GM20431 (cell line): ENCODE data around the gene SIGLEC10.
"Not testable (repeated sequence)": the region's sequence is repeated elsewhere in the genome, so short reads cannot be mapped to it uniquely, and the experiment has no call there.

ENCODE experiments used
- in situ Hi-C: fragments of 300-500 bp; cut with MseI, MboI; formaldehyde crosslinking; loops from one replicate; pipeline ENCODE4 v1.15.0; 2020; ENCODE audit warnings: low sequenced_read_pairs; ENCODE audit not compliant: unreplicated experiment

The SIGLEC10 gene

DNA sequence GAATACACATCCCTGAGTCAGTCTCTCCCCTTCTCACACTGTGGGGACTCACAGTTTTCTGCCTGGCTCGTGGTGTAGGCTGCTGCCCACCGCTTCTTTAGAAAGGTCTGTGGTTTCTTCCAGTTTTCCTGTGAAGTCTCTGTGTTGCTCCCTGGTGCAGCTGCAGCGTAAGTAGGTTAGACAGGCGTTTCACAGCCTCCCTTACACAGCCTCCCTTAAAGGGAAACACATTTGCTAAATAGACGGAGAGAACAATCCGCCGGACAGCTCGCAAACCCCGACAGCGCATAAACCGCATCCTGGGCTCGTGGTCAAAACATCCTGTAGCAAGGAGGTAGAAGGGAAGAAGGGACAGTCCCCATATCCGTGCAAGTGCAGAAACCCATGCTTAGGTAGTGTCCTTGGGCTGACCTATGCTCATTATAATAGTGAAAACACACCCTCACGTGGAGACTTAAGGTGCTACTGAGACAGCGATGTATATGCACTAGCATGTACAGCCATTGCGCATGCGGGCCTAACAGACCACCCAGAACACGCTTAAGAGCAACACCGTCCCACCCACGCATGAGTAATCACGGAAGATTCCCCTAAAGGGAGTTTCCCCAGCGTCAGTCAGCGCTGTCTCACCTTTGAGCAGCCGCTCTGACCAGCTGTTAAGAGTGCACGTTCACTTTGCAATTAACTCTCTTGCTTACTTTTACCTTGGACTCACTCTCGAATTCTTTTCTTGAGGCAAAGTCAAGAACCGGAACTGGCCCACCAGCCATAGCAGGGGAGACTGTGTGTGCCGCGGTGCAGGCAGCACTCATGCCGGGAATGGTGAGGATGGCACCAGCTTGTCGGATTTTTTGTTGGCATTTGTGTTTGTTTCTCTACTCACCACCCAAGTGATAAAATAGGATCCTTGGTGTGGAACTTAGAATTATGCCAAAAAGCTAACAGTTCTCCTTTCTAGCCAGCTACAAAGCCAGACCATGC is 24.3 kb upstream of the SIGLEC10 start:
- in situ Hi-C loops = no loop called here

DNA sequence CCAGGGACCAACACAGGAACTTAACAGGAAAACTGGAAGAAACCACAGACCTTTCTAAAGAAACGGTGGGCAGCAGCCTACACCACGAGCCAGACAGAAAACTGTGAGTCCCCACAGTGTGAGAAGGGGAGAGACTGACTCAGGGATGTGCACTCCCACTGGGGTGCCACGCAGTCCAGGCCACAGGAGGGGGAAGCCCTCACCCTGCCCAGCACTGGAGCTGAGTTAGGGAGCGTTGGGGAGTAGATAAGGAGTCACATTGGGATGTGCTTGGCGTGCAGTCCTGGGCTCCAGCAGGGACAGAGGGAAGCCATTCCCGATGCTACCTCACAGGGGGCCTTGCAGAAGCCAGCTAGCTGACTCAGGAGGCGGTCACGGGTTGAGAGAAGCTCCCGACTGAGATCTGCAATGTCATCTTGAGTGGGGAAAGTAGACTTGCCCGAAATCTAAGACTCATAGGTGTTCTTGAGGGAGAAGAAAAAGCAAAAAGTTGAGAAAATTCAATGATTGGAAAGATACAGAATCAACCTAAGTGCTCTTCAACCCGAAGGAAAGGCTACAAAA is 23.5 kb upstream of the SIGLEC10 start:
- in situ Hi-C loops = no loop called here

DNA sequence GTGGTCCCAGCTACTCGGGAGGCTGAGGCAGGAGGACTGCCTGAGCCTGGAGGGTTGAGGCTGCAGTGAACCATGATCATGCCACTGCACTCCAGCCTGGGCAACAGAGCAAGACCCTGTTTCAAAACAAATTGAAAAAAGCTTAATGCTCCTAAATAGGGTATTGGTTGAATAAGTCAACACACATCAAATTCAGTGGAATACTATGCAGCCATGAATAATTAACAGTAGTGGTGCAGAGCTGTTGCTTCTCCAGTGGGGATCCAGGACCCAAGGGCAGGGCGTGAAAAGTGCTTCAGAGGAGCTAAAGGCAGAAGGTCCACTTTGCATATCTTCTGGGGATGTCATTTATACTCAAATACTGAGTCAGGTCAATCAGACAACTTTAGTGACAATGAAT is 22.6 kb upstream of the SIGLEC10 start:
- in situ Hi-C loops = no loop called here

DNA sequence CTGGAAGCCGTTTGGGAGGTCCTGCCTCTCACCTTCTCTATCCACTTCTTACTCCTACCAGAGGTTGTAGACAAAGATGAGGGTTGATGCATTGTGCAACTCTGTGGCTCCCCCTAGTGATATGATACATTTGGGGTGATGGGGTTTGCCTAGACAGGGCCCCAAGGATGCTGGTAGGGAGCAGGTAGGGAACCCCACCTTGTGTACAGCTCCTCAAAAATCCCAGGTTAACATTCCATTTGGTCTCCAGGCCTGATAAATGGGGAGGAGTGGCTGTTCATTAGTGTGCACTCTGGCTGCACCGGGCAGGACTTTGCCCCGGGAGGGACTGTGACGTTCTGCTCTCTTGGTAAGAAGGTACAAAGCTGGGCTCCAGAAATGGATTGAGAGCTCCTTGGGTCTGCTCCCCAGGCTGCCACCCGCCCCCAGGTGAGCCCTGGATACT is 21.6 kb upstream of the SIGLEC10 start:
- in situ Hi-C loops = no loop called here

DNA sequence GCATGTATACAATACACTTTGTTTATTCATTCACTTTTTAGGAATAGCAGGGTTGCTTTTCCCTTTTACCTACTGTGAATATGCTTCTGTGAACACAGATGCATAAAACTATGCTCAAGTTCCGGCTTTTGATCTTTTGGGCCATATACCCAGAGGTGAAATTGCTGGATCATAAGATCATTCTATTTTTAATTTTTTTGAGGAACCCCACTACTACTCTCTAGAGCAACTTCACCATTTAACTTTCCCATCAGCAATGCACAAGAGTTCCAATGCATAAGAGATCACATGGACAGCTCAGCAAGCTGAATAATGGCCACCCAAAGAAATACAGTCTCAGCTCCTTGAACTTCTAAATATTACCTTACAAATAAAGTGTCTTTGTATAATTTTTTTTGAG is 17.0 kb upstream of the SIGLEC10 start:
- in situ Hi-C loops = no loop called here

DNA sequence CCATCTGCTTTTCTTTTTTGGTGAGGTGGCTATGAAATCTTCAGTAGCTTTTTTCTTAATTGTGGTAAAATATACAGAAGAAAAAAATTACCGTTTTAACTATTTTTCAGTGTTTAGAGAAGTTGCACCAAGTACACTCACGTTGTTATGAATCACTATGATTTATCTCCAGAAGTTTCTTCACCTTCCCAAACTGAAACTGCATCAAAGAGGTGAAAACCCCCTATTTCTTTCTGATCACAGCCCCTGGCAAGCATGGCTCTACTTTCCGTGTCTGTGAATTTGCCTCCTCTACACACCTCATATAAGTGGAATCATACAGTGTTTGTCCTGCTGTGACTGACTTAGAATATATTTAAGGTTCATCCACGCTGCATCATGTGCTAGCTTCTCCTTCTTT is 15.6 kb upstream of the SIGLEC10 start:
- in situ Hi-C loops = no loop called here

DNA sequence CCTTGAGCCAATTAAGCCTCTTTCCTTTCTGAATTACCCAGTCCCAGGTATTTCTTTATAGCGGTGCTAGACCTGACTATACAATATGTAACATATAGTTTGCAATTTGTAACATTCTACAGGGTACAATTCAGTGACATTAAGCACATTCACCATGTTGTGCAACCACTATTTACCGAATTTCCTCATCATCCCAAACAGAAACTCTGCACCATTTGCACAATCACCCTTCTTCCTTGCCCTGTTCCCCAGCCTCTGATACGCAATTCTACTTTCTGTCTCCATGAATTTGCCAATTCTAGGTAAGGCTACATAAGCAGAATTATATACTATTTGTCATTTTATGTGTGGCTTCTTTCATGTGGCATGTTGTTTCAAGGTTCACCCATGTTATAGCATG is 13.7 kb upstream of the SIGLEC10 start:
- in situ Hi-C loops = no loop called here

DNA sequence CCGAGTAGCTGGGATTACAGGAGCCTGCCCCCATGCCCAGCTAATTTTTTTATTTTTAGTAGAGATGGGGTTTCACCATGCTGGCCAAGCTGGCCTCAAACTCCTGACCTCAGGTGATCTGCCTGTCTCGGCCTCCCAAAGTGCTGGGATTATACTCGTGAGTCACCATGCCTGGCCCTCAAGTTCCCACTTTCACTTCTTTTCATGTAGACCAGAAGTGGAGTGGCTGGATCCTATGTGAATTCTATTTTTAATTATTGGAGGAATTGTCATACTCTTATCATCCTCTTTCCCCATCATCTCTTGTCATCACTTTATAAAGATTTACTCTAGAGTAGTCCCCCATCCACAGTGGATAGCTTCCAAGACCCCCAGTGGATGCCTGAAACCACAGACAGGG is 12.8 kb upstream of the SIGLEC10 start:
- in situ Hi-C loops = no loop called here

DNA sequence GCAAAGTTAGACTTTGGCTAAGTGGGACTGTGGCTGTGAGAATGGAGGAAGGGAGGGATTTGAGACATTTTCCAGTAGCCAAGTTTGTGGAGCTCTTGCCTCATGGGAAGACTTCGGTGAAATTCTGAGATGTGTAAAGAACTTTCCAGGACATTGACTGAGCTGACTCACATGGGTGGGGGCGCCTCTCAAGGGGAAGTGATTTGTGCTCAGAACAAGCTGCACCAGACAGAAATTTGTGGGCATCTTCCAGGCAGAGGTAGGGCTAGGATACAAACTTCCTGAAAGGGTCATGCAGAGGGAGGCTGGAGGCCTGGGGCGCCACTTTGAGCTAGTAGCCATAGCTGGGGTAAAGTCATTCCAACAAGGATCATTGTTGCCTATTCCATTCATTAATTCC is 9.8 kb upstream of the SIGLEC10 start:
- in situ Hi-C loops = no loop called here

DNA sequence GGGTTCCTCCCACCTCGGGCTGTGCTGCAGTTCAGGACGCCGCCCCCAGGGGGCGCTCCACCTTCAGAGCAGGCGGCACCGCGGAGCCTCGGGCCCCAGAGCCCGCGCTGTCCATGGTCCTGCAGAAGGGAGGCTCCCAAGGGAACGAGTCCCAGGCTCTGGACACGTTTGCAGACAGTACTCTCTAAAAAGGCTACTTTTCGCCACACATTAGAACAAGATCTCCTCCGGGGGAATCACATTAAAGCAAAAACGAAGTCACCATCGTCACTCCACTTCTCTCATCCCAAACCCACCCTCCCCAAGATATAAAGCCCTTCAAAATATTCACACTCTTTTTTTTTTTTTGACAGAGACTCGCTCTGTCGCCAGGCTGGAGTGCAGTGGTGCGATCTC is 4.6 kb upstream of the SIGLEC10 start:
- in situ Hi-C loops = no loop called here

DNA sequence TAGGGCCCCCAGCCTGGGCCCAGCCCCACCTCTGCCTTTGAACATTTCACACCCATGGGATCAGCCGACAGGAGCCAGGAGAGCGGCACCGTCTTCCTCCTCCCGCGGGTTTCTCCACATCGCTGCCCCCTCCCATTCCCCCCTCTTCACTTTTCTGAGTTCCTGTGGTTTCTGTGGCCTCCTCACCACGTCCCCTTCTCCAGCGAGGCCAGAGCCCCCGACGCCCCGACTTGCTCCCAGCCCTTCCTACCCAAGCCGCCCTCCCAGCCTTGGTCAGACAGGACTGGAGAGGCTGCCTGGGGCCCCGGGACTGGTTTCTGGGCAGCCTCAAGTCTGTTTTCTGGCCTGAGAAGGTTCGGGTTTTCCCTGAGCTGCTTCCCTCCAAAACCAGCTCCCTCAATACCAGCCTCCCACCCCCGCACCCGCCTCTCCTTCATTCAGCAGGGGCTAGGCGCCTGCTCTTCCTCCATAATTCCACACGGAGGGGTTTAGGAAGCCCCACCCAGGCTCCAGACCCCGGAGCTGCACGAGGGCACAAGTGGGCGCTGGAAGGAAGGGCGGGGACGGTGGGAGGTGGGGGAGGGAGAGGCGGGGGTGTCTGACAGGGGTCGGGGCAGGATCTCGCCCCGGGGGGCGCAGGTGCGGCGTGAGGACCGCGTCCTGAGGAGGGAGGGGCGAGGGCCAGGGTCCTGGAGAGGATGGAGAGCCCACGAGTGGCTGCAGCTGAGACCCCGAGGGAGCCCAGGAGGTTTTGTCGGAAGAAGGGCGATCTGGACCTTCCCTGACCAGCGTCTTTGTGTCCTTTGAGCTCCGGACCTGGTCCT is 4.0 kb upstream of the SIGLEC10 start:
- in situ Hi-C loops = no loop called here

DNA sequence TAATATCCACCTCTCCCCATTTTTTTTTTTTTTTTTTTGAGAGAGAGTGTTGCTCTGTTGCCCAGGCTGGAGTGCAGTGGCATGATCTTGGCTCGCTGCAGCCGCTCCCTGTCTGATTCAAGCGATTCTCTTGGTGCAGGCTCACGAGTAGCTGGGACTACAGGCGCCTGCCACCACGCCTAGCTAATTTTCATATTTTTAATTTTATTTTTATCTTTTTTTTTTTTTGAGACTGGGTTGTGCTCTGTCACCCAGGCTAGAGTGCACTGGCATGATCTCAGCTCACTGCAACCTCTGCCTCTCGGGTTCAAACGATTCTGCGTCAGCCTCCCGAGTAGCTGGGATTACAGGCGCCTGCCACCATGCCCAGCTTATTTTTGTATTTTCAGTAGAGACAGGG is 3.1 kb upstream of the SIGLEC10 start:
- in situ Hi-C loops = not testable (repeated sequence)

DNA sequence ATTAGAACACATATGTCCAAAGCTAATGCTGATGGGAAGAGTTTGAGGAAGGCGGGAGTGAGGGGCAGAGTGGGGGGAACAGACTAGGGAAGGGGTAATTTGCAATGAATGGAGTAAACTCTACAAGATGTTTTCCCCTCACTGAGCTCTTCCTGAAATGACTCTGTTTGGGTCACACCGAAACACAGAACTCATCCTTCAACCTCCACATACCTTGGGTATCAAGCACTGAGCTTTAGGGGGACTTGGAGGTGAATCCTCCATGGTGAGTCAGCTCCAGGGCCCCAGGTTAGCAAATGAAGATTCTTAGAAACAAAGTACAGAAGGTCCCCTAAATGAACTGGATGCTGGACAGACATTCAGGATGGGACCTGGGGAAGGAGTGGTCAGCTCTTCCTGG is 1.3 kb upstream of the SIGLEC10 start:
- in situ Hi-C loops = no loop called here

DNA sequence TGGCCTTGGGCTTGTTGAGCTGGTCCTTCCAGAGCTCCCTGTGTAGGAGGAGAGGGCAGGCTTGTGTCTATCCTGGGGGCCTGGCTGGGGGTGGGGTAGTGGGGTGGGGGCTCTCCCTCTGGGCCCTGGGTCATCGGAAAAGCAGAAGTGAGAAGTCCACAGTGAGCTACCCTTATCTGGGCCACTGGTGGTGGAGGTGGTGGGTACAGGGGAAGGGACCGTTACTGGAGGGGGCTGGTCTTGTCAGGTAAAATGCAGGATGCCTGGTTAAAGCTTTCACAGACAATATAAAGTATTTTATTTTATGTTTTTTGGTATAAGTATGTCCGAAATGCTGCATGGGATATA is 342 bp upstream of the SIGLEC10 start:
- in situ Hi-C loops = no loop called here

DNA sequence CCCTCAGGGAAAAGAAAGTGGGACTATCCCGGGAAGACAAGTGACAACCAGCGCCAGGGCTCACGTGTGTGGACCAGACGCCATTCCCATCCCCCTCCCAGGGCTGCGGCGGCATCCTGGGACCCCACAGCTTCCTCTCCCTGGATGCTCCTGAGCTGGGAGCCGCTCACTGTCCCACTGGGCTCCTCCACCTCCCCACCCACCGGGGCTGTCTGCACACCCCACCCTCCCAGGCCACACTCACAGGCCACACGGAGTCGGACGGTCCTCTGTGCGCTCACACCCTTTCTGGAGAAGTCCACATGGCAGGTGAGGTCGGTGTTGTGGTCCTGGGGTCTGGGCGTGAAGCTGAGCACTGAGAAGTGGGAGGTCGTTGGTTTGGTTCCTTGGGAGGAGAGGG is 1.0 kb downstream of the SIGLEC10 start:
- in situ Hi-C loops = not testable (repeated sequence)

DNA sequence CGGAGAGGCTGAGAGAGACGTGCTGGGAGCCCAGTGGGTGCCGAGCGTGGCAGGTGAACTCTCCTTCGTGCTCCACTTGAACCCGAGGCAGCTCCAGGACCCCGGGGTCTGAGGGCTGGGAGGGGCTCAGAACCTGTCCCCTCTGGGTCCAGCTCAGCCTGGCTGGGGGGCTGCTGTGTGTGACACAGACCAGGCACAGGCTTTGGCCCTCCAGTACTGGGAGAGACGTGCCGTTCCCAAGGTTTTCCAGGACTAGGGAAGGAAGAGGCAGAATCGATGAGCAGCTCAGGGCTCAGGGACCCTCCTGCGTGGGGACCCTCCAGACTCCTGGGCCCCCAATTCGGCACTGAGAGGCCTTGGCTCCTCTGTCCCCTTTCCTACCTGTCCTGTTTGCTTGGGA is 2.3 kb downstream of the SIGLEC10 start:
- in situ Hi-C loops = no loop called here

DNA sequence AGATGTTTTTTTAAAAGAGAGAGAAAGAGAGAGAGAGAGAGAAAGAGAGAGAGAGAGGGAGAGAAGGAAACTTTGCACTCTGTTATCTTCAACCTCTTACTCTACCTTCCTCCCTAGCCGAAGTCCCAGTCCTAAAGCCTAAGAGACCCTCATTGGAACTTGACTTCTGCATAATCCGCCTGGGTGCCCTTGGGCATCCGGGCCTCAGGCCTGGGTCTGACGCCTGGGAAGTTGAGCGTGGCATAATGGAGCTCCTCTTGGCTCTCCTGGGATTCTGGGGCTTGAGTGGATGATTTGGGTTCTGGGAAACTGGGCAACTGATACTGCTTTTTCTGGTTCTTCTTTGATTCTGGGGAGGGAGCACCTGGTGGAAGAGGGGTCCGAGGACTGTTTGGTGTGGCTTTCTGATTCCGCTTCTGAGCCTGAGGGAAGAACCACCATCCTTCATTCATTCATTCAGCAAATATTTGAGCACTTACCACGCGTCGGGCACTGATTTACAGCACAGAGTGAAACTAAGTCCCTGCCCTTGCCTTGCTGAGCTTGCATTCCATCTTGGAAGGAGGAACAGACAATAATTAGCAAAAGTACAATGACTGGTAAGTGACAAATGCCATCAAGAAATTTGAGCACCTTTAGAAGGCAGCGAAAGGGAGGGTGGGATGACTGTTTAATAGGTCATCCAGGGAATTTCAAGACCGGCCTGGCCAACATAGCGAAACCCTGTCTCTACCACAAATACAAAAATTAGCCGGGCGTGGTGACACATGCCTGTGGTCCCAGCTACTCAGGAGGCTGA is 6.3 kb downstream of the SIGLEC10 start:
- in situ Hi-C loops = no loop called here

DNA sequence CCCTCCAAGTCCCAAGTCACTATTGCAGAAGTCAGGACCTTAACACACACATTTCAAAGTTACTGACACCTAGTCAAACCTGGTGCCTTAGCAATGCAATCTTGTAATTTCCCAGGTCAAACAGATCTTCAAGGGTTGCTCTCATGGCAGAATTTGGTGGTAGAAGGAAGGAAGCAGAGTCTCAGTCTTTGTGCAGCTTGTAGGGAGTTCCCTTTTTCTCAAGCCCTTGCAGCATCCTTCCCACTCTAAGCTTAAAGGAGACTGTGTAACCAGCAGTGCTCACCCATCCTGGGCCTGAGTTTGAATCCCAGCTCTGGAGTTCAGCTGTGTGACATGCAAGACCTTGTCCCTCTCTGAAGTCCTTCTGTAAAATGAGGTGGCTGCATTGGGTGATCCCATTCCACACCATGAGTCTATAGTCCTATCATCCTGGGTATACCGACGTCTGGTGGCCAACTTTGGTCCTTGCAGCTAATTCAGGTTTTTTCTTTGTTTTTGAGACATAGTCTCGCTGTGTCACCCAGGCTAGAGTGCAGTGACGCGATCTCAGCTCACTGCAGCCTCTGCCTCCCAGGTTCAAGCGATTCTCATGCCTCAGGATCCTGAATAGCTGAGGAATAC is 9.8 kb downstream of the SIGLEC10 start:
- in situ Hi-C loops = no loop called here

DNA sequence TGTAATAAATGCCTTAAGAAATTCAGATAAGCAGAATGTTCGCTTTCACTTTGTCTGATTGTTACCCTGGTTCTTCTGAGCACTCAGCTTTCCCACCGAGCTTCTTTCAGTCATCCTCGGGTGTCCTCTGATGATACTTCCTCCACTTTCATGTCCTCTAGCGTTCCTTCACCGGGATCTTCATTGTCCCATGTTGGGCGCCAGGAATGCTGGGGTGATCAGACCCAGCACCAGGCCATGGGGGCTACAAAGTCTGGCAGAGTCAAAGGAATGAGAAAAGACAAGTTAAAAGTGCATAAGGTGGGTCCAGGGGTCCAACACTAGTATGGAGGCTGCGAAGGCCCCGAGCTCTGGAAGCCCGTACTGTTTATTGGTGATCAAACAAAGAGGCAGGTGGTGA is 15.3 kb downstream of the SIGLEC10 start:
- in situ Hi-C loops = no loop called here

DNA sequence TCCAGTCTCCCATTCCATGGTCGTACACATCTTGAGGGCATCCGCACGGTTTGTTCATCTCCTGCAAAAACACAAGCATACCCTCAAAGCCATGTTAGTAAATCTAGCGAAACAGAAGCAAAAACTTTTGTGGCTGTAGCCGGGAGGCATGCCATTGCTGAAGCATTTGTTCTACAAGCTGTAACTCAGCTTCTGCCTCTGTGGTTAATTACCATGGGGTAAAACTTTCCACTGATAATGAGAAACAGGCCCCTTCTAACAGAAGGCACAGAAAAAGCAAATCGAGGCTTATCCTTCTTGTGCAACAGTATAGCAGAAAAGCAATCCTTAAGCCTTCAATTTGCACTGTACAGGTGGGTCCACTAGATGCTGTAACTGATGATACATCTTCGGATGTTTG is 17.5 kb downstream of the SIGLEC10 start:
- in situ Hi-C loops = not testable (repeated sequence)
